ENCODE results near the gene GAPDH.

- no peak for TF ChIP-seq EZH2 (IDR thresholded peaks at IDR 0.05; ENCODE audit: low read length)
- TF ChIP-seq, protein P1, sequence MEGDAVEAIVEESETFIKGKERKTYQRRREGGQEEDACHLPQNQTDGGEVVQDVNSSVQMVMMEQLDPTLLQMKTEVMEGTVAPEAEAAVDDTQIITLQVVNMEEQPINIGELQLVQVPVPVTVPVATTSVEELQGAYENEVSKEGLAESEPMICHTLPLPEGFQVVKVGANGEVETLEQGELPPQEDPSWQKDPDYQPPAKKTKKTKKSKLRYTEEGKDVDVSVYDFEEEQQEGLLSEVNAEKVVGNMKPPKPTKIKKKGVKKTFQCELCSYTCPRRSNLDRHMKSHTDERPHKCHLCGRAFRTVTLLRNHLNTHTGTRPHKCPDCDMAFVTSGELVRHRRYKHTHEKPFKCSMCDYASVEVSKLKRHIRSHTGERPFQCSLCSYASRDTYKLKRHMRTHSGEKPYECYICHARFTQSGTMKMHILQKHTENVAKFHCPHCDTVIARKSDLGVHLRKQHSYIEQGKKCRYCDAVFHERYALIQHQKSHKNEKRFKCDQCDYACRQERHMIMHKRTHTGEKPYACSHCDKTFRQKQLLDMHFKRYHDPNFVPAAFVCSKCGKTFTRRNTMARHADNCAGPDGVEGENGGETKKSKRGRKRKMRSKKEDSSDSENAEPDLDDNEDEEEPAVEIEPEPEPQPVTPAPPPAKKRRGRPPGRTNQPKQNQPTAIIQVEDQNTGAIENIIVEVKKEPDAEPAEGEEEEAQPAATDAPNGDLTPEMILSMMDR (optimal IDR thresholded peaks at IDR 0.05 in 1 of 3, IDR thresholded peaks at IDR 0.05 in 1 of 3, conservative IDR thresholded peaks at IDR 0.05 in 1 of 3; ENCODE audit: extremely low read depth in 1 of 3, insufficient read depth in 2 of 3, low read length in 3 of 3), result no peak
Observed at GRCh38 chr12:6559500-6559899, 25.2 kb downstream of the GAPDH start.

Measured in keratinocyte (primary cell).